ENCODE data around the gene CARD19. TPM values are rescaled to one million over a fixed set of nuclear protein-coding genes. Genes with fewer than 3 reads are reported as not detected.
A peak's percentile ranks its signal among the peaks of the same experiment; 100 is the strongest.

Gene CARD19
- total RNA-seq, 1 donor from 2014 or later: 16.1 TPM

GRCh38 chr9:93086447-93087224 lies 9.4 kb upstream of the CARD19 start:
- no peak for DNase-seq (ENCODE audit: low spot score)

- no peak for DNase-seq (ENCODE audit: low spot score)
Measured at GRCh38 chr9:93087971-93088655, 7.9 kb upstream of the CARD19 start.

- no peak for DNase-seq (ENCODE audit: low spot score)
Measured at GRCh38 chr9:93088656-93089015, 7.4 kb upstream of the CARD19 start.

- DNase-seq (ENCODE audit: low spot score): no peak
Measured at GRCh38 chr9:93089024-93089423, 7.0 kb upstream of the CARD19 start.

- DNase-seq (ENCODE audit: low spot score): no peak
Measured at GRCh38 chr9:93089481-93089991, 6.5 kb upstream of the CARD19 start.

DNA sequence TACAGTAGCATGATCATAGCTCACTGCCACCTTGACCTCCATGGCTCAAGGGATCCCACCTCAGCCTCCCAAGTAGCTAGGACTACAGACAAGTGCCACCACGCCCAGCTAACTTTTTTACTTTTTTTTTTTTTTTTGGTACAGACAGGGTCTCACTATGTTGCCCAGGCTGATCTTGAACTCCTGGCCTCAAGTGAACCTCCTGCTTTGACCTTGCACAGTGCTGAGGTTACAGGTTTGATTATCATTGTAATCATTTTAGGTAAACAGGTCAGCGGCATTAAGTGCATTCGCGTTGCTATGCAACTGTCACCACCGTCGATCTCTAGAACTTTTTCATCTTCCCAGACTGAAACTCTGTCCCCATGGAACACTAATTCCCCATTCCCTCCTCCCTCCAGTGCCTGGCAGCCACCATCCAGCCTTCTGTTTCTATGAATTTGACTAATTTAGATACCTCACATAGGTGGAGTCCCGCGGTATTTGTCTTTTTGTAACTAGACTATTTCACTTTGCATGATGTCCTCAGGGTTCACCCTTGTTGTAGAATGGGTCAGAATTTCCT lies 5.8 kb upstream of the CARD19 start:
- no peak for DNase-seq (ENCODE audit: low spot score)

- peak; percentile 15 for DNase-seq (ENCODE audit: low spot score)
Measured at GRCh38 chr9:93091056-93091452, 5.0 kb upstream of the CARD19 start.

DNA sequence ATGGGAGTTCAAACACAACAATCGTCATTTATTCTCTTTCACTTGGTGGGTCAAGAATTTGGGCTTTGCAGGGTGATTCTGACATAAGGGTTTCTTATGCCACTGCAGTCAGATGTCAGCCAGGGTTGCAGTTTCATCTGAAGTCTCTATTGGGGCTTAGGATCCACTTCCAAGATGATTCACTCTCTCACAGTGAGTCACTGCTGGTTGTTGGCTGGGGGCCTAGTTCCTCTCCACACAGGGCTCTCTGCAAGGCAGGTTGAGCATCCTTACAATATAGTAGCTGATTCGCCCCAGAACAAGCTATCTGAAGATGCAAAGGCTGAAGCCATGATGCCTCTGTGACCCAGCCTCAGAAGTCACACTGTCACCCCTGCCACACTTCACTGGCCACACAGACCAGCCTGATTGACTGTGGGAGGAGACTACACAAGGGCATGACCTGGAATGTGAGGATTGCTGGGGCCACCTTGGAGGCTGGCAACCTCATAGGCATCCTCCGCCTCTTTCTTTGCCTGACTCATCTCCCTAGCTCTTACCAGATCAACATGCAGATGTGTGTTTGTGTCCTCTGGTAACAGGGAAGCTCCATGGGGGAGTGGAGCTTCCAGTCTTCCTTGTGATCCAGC lies 4.5 kb upstream of the CARD19 start:
- DNase-seq (ENCODE audit: low spot score): peak; percentile 45

- no peak for DNase-seq (ENCODE audit: low spot score)
Measured at GRCh38 chr9:93092251-93092991, 3.6 kb upstream of the CARD19 start.

GRCh38 chr9:93093127-93093876 lies 2.7 kb upstream of the CARD19 start:
- DNase-seq (ENCODE audit: low spot score): peak; percentile 38

GRCh38 chr9:93093877-93094657 lies 1.9 kb upstream of the CARD19 start:
- no peak for DNase-seq (ENCODE audit: low spot score)

GRCh38 chr9:93094658-93095204 lies 1.3 kb upstream of the CARD19 start:
- DNase-seq (ENCODE audit: low spot score): peak; percentile 70

GRCh38 chr9:93095205-93096130 lies 549 bp upstream of the CARD19 start:
- DNase-seq (ENCODE audit: low spot score): peak; percentile 100

DNA sequence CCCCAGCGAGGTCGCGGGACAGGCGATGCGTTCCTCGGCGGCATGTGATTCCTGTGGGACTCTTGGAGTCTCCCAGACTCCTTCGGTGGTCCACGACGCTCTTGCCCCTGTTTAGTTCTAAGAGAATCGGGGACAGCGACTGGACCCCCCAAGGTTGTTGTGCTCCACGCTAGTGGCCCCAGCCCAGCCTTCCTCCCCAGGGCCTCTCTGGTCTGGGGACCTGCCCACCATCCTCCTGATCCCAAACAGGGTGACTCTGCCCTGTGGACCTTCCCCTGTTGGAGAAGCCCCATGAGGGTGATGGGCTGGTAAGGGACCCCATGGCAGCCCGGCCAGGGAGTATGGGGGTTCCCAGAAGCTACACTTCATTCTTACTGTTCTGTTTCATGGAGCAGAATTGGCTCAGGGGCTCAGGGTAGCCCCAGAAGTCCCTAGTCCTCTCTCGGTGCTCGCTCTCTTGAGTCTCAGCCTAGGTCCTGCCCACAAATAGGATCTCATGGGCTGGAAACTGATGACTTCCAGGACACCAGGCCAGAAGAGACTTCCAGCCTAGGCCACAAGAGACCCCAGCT lies 880 bp downstream of the CARD19 start:
- DNase-seq (ENCODE audit: low spot score): no peak

DNA sequence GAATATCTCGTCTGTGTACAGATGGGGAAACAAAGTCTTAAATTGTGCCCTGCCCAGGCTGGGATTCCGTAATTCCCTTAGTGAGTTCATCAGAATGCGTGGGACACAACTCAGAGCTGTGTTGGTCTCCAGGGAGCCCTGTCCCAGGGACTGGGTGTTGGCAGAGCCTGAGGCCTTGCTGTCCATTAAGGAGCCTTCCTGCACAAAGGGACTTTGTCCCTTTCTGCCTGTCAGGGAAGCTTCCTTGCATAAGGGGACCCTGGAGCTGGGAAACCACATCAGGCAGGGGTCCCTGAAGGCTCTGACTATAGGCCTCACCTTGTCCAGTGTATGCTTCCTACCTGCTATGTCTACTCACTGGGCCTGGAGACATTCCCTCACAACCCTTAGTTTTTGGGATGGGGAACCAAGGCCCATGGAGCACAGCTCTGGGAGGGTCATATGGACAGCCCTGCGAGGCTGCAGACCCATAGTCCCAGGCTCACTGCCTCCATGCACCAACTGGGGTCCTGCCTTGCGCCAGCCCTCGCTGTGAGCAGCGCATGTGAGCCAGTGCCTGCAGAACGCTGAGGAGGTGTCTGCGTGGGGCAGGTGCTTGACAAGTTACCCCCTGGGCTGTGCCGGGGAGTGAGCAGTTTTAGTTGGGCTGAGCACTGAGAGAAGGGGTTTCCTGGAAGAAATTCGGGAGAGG lies 1.6 kb downstream of the CARD19 start:
- DNase-seq (ENCODE audit: low spot score): no peak

GRCh38 chr9:93098236-93098946 lies 2.4 kb downstream of the CARD19 start:
- peak; percentile 84 for DNase-seq (ENCODE audit: low spot score)

Measured in umbilical cord (tissue), 2 donors.